ENCODE measurements around the gene DQX1.
A peak's percentile ranks its signal among the peaks of the same experiment; 100 is the strongest.

- peak; percentile 87 for TF ChIP-seq POLR2A (IDR thresholded peaks at IDR 0.05; ENCODE audit: extremely low read depth, insufficient read length)
- no peak for TF ChIP-seq CTCF (IDR thresholded peaks at IDR 0.05; ENCODE audit: low read depth, low read length)
Observed at GRCh38 chr2:74472086-74472944, 53.7 kb downstream of the DQX1 start, which contains the start of gene MRPL53.

All from NB4 (cell line).